ENCODE data around the gene MCM6.

Gene MCM6

DNA sequence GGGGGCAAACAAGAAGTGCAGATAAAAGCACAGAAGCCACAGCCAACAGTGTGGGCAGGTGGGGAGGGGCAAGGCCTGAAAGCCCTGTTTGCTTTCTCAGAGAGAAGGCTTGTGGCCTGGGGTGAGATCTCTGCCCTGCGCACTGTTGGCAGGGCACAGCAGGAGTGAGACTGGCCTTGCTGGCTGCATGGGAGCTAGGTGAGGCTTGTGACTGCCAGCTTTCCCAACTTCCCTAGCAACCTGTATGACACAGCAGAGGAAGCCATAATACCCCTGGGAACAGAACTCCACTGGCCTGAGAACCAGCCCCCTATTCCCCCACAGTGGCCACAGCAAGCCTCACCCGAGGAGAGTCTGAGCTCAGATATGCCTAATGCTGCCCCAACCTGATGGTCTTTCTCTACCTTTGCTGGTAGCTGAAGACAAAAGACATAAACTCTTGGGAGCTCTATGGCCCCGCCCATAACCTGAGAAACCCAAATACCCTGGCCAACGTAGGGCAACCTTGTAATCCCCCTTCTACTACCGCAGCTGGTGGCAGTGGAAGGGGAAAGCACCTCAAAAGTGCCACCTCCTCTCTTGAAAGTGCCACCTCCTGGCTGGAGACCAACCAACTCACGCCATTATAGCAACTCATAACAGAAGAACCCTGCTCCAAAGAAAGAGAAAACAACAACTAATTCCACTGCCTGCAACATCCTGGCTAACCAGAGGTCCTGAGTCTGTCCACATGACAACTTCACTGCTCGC, 83.7 kb downstream of the MCM6 start:
- TF ChIP-seq, protein P1, sequence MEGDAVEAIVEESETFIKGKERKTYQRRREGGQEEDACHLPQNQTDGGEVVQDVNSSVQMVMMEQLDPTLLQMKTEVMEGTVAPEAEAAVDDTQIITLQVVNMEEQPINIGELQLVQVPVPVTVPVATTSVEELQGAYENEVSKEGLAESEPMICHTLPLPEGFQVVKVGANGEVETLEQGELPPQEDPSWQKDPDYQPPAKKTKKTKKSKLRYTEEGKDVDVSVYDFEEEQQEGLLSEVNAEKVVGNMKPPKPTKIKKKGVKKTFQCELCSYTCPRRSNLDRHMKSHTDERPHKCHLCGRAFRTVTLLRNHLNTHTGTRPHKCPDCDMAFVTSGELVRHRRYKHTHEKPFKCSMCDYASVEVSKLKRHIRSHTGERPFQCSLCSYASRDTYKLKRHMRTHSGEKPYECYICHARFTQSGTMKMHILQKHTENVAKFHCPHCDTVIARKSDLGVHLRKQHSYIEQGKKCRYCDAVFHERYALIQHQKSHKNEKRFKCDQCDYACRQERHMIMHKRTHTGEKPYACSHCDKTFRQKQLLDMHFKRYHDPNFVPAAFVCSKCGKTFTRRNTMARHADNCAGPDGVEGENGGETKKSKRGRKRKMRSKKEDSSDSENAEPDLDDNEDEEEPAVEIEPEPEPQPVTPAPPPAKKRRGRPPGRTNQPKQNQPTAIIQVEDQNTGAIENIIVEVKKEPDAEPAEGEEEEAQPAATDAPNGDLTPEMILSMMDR (conservative IDR thresholded peaks at IDR 0.05), result no peak
- no peak overlapping the region for H3K27ac ChIP-seq

DNA sequence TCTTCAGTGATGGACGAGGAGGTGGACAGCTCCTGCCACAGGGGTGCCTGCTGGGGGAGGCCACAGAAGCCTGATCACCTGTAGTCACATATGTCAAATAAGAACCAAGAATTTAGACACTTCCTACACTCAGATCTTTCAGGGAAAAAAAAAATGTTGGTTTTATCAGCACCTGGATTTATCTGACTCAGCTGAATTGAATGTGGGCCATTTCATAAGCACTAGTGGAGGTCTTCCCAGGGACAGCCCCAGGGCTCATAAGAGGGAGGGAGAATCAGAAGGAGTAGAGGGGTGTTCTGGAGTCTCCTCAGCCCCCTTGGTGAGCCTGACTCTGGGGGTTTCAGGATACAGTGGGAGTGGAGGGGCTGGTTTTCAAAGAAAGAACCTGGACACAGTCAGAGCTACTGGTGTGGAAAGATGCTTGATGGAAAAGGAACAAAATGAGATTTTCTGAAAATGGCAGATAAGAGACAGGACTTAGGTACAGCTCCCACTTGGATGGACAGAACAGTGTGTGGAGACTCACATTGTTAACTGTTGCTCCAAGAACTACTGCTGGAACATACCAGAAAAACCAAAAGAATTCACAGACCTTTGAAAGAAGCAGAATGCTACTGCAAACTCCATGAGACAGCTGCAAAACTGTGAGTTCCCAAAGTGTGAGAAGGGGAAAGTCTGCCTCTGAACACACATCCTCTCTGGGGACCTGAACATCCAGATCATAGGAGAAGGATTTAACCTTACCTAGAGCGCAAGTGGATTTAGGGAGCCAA, 84.6 kb downstream of the MCM6 start:
- H3K27ac ChIP-seq, result no peak overlapping the region

DNA sequence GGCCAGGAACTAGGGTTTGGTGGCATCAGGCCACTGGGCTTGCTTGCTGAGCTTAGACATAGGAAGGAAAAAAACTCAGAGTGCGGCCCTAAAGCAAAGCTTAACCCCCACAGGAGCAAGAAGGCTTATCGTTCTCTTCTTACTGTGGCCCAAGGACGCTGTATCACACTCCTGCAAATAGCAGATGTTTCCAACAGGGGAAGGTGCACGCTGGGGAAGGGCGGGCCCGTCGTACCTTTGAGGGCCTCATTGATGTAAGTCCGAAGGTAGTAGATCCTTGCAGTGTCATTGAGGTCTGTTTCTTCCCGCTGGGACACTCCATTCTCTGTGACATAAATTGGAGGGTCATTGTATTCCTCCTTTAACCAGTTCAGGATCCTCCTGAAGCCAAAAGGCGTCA, 85.8 kb downstream of the MCM6 start:
- TF ChIP-seq, protein P1 (conservative IDR thresholded peaks at IDR 0.05), result no peak
- no peak overlapping the region for H3K27ac ChIP-seq

More for the DNA sequence above, 84.6 kb downstream of the MCM6 start:
- TF ChIP-seq, protein P1 (conservative IDR thresholded peaks at IDR 0.05), result no peak

Data from VCaP (cell line).